Spleen (tissue), 11 donors: ENCODE data around the gene B3GAT1. TPM values are rescaled to one million over a fixed set of nuclear protein-coding genes. Genes with fewer than 3 reads are reported as not detected.

Source experiments
- DNase-seq: peaks from one replicate; pipeline ENCODE4 v3.0.0-alpha.2; 2020
- H3K27ac ChIP-seq, 8 donors: fragments of 200-600 bp; sonication (generic) in 7 of 8; 1 replicate in 4 of 8; 2 replicates in 4 of 8; pipeline versions ENCODE4 v1.5.0 to v1.8.0; 2016 to 2021; ENCODE audit warnings: inconsistent platforms in 4 of 8, mild to moderate bottlenecking in 4 of 8, moderate library complexity in 1 of 8
- H3K27me3 ChIP-seq, 7 donors: fragments of 200-600 bp; sonication (generic) in 6 of 7; replicated peaks in 1 of 7; 1 replicate in 4 of 7; 2 replicates in 3 of 7; pipeline versions ENCODE4 v1.5.0 to v1.8.0; 2016 to 2021; ENCODE audit warnings: inconsistent platforms in 3 of 7, mild to moderate bottlenecking in 1 of 7
- H3K36me3 ChIP-seq, 6 donors: fragments of 200-600 bp; sonication (generic) in 5 of 6; 1 replicate in 4 of 6; 2 replicates in 2 of 6; pipeline versions ENCODE4 v1.5.0 to v1.8.0; 2016 to 2021; ENCODE audit warnings: inconsistent platforms in 2 of 6
- H3K4me1 ChIP-seq, 6 donors: fragments of 200-600 bp; sonication (generic) in 5 of 6; 1 replicate in 3 of 6; 2 replicates in 3 of 6; pipeline versions ENCODE4 v1.5.0 to v1.8.0; 2016 to 2021; ENCODE audit warnings: inconsistent platforms in 3 of 6
- H3K4me3 ChIP-seq, 8 donors: fragments of 200-600 bp; sonication (generic) in 7 of 8; 1 replicate in 4 of 8; 2 replicates in 4 of 8; pipeline versions ENCODE4 v1.5.0 to v1.8.0; 2016 to 2021; ENCODE audit warnings: inconsistent platforms in 4 of 8, mild to moderate bottlenecking in 4 of 8, moderate library complexity in 2 of 8
- H3K9me3 ChIP-seq, 8 donors: fragments of 200-600 bp; sonication (generic) in 7 of 8; 1 replicate in 4 of 8; 2 replicates in 4 of 8; pipeline versions ENCODE4 v1.5.0 to v1.8.0; 2016 to 2021; ENCODE audit warnings: inconsistent platforms in 4 of 8
- CTCF ChIP-seq, 11 experiments: fragments of 200-600 bp in 7 of 11; fragments of 450-650 bp in 4 of 11; sonication (generic) in 4 of 11; IDR thresholded peaks in 8 of 11; conservative IDR thresholded peaks in 3 of 11; 1 replicate in 7 of 11; 2 replicates in 4 of 11; pipeline versions ENCODE4 v1.4.0 to v1.8.0; 2016 to 2021; ENCODE audit warnings: antibody characterized with exemption in 11 of 11, inconsistent platforms in 4 of 11, mild to moderate bottlenecking in 1 of 11
- POLR2A ChIP-seq, 3 donors: fragments of 450-650 bp; IDR thresholded peaks; one replicate each; pipeline ENCODE4 v1.5.1; 2017; ENCODE audit warnings: antibody characterized with exemption in 3 of 3, mild to moderate bottlenecking in 1 of 3
- POLR2AphosphoS5 ChIP-seq, 3 donors: sonication (generic); formaldehyde crosslinking; IDR thresholded peaks; one replicate each; pipeline ENCODE4 v1.5.1; 2017; ENCODE audit warnings: antibody characterized with exemption in 3 of 3
- WGBS, 5 donors: extraction: QIAGEN DNeasy Blood & Tissue Kit in 3 of 5; methylation state at CpG; one replicate each; pipeline versions ENCODE4 v1.1.5 to v1.1.7; 2013 to 2018; 5-methylcytosine and 5-hydroxymethylcytosine counted together
- intact Hi-C: fragments of 100-400 bp; cut with DNase I; formaldehyde crosslinking; loops from one replicate; pipeline ENCODE4 v1.15.0; 2023; ENCODE audit warnings: low total_unique reads
- polyA plus RNA-seq, 3 donors: library from polyadenylated mRNA; stranded (reverse); fragments of 200-250 nt; gene quantifications; one replicate each; pipeline ENCODE4 v1.2.1, GENCODE V29; 2013
- total RNA-seq, 7 donors: library from RNA; depleted of rRNA in 3 of 7; stranded (reverse); fragments of >200 nt in 3 of 7; fragmentation: NEBNext Ultra II Directional in 4 of 7; extraction: Animal tissue kit (Norgen Biotek cat#: 25700) in 4 of 7; gene quantifications; one replicate each; pipeline versions ENCODE4 v1.1.0 to v1.2.1, GENCODE V29; 2016 to 2021
- donor health status: healthy with polysubstance abuse.
- donor health status: DM: no; HTN: no; CAD: no; lungs with moderate emphysema.
- donor health status: DM: no; HTN: no; CAD: no.
- donor health status: Bipolar disorder and iron deficiency.
- donor health status: healthy.
- donor health status: DM: no; HTN: no; CAD: no.
- donor health status: DM: yes; HTN: yes; CAD: no.

The B3GAT1 gene
- total and polyA plus RNA-seq, 10 donors, result 0.43 to 4.0 (median 1.6) TPM

- TF ChIP-seq POLR2AphosphoS5 (IDR thresholded peaks at IDR 0.05) (no peak), CTCF (IDR thresholded peaks at IDR 0.05 in 8 of 11, conservative IDR thresholded peaks at IDR 0.05 in 3 of 11) (no peak), POLR2A (IDR thresholded peaks at IDR 0.05) (no peak)
- Histone ChIP-seq H3K4me3 (no peak overlapping the region), H3K27me3 (peaks cover 0 to 55% (median 0%) of the 10 kb centered on the region in 7 donors), H3K4me1 (no peaks in the 10 kb centered on the region), H3K9me3 (no peaks in the 10 kb centered on the region), H3K27ac (no peak overlapping the region), H3K36me3 (no peaks in the 10 kb centered on the region)
- DNase-seq, result no peak
- intact Hi-C loops, result no loop called here
- WGBS, 5 donors, result 83 to 87% (median 85%) methylated on average over 4 to 11 of the region's 11 CpGs
Measured at GRCh38 chr11:134398079-134398444, 14.0 kb downstream of the B3GAT1 start.

- 84 to 90% (median 88%) methylated on average over 14 to 18 of the region's 18 CpGs for WGBS, 5 donors
- DNase-seq, result no peak
- no peak for TF ChIP-seq POLR2A (IDR thresholded peaks at IDR 0.05)
- TF ChIP-seq CTCF (IDR thresholded peaks at IDR 0.05 in 8 of 11, conservative IDR thresholded peaks at IDR 0.05 in 3 of 11), result no peak
- no peak for TF ChIP-seq POLR2AphosphoS5 (IDR thresholded peaks at IDR 0.05)
- H3K27me3 ChIP-seq, result peaks cover 0 to 55% (median 0%) of the 10 kb centered on the region in 7 donors
- no peak overlapping the region for H3K27ac ChIP-seq
- no peak overlapping the region for H3K4me3 ChIP-seq
- H3K4me1 ChIP-seq, result no peaks in the 10 kb centered on the region
- no peaks in the 10 kb centered on the region for H3K36me3 ChIP-seq
- no peaks in the 10 kb centered on the region for H3K9me3 ChIP-seq
- intact Hi-C loops, result no loop called here
Measured at GRCh38 chr11:134397304-134398078, 14.6 kb downstream of the B3GAT1 start.

- WGBS, 5 donors, result 76 to 94% (median 82%) methylated on average over 12 of the region's 12 CpGs
- DNase-seq, result no peak
Measured at GRCh38 chr11:134395002-134395401, 17.0 kb downstream of the B3GAT1 start.

More at GRCh38 chr11:134395002-134395401, 17.0 kb downstream of the B3GAT1 start:
- H3K27me3 ChIP-seq, result peaks cover 0 to 55% (median 0%) of the 10 kb centered on the region in 7 donors
- no peak overlapping the region for H3K4me3 ChIP-seq
- intact Hi-C loops, result no loop called here
- no peak for TF ChIP-seq CTCF (IDR thresholded peaks at IDR 0.05 in 8 of 11, conservative IDR thresholded peaks at IDR 0.05 in 3 of 11)
- TF ChIP-seq POLR2AphosphoS5 (IDR thresholded peaks at IDR 0.05), result no peak
- TF ChIP-seq POLR2A (IDR thresholded peaks at IDR 0.05), result no peak
- H3K4me1 ChIP-seq, result no peaks in the 10 kb centered on the region
- no peaks in the 10 kb centered on the region for H3K36me3 ChIP-seq
- no peak overlapping the region for H3K27ac ChIP-seq
- no peaks in the 10 kb centered on the region for H3K9me3 ChIP-seq
